Activated T-cell treated with anti-CD3 and anti-CD28 coated beads, Interleukin-2, amount 50 U/mL, for 1 hour (primary cell): ENCODE measurements around the gene STEAP4.
"Not testable (repeated sequence)": the region's sequence is repeated elsewhere in the genome, so short reads cannot be mapped to it uniquely, and the experiment has no call there.

Experiments
- DNase-seq: peaks from one replicate; pipeline ENCODE4 v3.0.0-alpha.2; 2020

Gene STEAP4

GRCh38 chr7:88264987-88265386, 41.7 kb downstream of the STEAP4 start:
- DNase-seq, result not testable (repeated sequence)

- DNase-seq, result no peak
Observed at GRCh38 chr7:88262562-88262961, 44.1 kb downstream of the STEAP4 start.

DNA sequence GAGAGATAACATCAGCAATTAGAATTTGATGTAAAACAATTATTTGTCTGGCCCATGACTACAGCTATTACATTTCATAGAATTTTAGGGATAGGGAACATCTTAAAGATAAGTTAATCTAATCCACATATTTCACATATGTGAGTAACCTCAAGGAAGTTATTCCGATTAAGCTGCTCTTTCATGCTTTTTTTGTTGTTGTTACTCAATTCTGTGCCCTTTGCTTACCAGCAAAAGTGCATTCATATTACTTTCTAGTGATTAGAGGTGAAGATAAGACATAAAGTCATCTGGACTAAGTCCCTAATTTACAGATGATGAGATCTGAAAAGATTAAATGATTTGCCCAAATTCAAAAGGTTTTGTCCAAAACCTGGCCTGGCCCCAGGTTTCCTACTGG, 46.0 kb downstream of the STEAP4 start:
- no peak for DNase-seq

GRCh38 chr7:88259656-88260380, 46.9 kb downstream of the STEAP4 start:
- DNase-seq, result no peak

- DNase-seq, result not testable (repeated sequence)
Observed at GRCh38 chr7:88258296-88258695, 48.4 kb downstream of the STEAP4 start.

DNA sequence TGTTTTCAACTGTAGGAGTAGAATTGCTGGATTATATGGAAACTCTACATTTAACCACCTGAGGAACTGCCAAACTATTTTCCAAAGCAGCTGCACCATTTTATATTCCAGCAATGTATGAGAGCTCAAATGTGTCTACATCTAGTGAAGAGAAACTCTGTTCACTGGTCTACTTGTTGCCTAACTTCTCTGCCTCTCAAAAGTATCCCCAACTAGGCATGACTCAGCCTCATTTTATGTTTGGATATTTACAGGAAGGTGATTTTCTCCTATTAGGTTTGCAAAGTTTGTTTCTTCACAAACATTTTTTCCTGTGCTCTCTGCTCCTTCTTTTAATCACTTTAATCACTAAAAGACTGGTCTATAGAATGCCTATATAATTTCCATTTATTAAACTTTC, 49.8 kb downstream of the STEAP4 start:
- DNase-seq, result no peak

DNA sequence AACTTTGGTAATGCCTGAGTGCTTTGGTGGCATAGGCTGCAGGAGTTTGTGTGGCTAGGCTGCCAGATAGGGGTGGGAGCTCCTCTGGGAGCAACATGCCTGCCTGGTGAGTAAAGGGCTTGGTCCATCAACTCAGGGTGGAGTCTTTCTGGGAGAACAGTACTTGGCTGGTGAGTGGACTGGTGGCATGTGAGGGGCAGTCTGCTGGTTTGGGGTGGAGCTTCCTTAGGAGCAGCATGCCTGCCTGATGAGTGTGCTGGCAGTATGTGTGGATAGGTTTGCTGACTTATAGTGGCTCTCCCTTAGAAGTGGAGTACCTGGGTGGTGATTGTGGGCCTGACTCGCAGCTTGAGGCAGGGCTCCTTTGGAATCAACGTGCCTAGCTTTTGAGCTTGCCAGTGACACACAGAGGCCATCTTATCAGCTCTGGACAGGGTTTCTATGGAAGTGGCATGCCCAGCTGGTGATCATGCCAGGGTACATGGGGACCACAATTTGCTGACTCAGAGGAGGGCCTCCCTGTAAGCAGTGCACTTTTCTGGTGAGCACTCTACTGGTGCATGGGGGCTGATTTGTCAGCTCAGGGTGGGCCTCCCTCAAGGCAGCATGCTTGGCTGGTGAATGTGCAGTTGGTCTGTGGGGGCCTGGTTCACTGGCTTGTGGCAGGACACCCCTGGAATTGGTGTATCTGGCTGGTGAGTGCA, 51.8 kb downstream of the STEAP4 start:
- no peak for DNase-seq

DNA sequence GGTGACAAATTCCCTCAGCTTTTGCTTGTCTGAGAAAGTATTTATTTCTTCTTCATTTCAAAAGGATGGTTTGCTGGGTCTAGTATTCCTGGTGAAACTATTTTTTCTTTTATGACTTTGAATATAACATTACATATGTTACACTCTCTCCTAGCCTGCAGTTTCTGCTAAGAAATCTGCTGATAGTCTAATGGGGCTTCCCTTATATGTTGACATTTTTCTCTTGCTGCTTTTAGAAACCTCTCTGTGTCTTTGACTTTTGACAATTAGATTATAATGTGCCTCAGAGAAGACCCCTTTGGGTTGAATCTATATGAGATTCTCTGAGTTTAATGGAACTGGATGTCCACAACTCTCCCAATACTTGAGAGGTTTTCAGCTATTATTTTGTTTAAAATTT, 53.1 kb downstream of the STEAP4 start:
- DNase-seq, result no peak

DNA sequence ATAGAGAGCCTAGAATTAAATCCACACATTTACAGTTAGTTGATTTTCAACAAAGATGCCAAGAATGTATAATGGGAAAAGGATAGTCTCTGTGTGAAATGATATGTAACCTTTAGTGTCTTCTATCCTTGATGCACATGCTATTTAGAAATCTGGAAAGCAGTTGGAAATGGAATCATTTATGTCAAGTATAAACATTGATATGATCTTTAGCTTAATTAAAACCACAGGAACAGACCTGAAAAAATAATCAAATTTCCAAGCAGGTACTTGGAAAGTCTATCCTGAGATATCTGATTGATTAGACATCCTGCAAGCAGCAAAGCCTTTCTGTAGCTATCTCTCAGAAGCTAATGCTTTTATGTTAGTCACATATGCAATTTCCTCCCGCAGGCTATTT, 62.4 kb downstream of the STEAP4 start:
- no peak for DNase-seq

- DNase-seq, result no peak
Observed at GRCh38 chr7:88243345-88243909, 63.3 kb downstream of the STEAP4 start.

- no peak for DNase-seq
Observed at GRCh38 chr7:88239852-88240251, 66.8 kb downstream of the STEAP4 start.

- no peak for DNase-seq
Observed at GRCh38 chr7:88233828-88234227, 72.9 kb downstream of the STEAP4 start.

DNA sequence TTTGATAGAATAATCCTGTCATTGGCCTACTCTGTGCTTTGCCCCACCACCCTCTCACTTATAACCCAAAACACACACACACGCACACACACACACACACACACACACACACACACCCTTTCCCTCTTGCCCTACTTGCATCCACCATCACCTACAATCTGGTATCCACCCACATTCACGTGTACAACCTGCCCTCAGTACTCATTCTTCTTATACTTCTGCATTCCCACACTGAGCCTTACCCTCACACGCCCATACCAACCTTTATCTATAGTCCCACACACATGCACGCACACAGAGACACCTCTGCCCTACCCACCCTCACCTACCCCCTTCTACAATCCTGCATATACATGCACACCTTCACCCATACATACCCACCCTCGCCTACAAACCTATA, 76.0 kb downstream of the STEAP4 start:
- DNase-seq, result no peak

DNA sequence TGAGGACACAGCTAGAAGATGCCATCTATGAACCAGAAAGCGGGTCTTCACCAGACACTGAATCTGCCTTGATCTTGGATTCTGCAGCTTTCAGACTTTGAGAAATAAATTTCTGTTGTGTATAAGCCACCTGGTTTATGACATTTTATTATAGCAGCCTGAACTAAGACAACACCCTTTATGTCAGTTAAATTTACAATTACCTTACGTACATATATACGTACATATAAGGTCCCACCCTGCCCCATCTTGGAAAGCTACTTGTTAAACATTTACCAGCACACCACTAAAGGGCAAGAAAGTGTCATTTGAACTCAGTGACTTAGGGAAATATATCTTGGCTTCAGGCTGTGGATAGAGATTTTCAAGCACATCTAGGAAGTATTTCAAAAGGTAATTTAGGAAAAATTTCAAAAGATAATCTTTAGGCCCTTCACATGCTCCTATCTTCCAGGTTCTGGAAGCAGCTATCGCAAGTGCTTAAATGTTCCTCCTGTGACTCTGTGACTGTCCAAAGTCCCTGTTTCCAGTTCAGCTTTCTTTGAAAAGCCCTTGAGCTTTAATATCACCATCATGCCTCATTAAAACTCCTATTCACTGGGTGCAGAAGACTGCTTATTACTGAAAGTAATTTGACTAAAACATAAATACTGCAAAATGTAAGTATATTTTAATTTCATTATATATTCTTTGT, 77.2 kb downstream of the STEAP4 start:
- DNase-seq, result no peak

DNA sequence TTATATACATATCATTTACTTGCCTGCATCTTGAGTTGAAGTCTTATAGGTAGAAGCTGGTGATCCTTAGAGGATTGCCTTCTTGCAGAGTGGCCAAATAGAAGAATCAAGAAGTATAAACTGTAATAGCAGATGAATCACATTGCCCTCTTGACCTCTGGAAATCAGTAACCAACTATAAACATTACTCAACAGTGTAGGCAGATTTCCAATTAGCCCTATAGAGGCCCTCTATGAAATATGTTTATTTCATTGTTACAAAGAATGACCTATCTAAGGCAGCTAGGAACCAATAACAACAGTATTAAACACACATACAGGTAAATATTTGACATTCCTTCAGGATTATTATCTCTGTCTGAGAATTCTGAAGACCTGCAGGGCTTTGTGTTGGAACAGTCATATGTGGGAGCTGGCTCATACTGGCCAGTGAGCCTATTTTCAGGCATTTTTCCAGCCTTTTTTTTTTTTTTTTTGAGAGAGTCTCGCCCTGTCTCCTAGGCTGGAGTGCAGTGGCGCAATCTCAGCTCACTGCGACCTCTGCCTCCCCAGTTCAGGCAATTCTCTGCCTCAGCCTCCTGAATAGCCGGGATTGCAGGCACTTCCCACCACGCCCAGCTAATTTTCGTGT, 79.7 kb downstream of the STEAP4 start:
- DNase-seq, result no peak

- no peak for DNase-seq
Observed at GRCh38 chr7:88226201-88226600, 80.5 kb downstream of the STEAP4 start.

DNA sequence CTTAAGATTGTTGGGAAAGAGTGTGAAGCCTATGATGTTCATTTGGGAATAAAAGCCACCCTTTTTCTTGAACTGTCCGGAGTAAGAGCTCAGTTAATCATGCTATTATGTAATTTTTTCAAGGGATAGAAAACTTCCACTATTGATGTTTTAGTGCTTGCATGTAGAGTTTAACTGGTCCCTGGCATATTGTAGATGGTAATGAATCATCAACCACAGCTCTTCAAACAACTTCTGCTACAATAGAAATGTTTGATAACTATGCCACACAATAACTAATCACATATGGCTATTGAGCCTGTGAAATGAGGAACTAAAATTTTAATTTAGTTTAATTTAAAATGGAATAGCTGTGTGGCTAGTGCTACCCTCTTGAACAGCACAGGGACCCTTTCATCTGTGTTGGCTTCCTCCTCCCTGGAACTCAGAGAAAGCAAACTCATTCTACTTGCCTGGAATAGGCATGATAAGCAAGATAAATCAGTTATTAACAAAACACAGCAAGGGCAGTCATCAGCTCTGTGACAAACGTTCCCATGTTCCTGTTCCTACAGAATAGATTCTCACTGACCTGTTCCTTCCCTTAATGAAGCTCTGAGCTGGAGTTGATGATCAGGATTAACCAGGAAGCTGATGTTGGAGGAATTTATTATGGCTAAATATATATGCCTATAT, 82.0 kb downstream of the STEAP4 start:
- no peak for DNase-seq

DNA sequence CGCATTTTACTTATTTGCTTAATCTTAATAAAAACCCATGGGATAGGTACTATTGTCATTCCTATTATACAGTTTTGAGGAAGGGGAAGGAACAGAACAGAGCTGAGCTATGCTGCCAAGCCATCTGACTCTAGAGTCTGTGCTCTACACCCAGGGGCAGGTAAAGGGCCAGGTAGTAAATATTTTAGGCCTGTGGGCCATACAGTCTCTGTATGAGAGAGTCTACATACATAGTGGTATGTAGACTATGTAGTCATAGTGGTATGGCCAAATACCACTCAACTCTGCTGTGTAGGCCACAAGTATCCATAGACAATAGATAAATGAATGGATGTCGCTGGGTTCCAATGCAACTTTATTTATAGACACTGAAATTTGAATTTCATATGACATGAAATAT, 83.4 kb downstream of the STEAP4 start:
- DNase-seq, result no peak
